ENCODE measurements around the gene CDC42BPA.

CDC42BPA gene

DNA sequence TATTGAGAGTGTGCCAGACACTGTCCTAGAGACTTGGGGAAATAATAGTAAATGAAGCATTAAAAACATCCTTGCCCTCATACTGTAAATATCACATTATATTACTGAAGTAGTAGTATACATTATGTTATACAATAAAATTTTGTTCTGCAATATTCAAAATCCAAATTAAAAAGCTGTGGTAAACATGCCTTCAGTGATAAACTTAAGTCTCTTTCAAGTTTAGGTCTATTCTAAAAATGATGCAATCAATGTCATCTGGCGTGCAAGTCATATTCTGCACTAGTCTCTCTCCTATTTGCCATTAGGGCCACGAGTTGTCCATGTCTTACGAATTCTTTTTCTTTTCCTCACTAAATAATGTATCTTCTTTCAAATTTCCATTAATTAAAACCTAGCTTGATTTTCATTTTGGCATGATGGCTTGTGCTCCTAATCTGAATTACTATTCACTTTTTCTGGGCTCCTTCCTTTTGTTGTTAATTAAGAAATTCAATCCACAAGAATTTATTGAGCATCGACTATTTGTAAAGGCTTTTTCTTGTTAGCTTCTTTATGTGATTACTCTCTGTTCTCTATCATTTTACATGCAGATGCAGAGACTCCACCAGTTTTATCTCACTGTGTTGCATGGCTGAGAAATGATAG is 247.5 kb downstream of the CDC42BPA start:
- no peak for TF ChIP-seq ZFX (IDR thresholded peaks at IDR 0.05; ENCODE audit: borderline replicate concordance)
- TF ChIP-seq, protein P1, sequence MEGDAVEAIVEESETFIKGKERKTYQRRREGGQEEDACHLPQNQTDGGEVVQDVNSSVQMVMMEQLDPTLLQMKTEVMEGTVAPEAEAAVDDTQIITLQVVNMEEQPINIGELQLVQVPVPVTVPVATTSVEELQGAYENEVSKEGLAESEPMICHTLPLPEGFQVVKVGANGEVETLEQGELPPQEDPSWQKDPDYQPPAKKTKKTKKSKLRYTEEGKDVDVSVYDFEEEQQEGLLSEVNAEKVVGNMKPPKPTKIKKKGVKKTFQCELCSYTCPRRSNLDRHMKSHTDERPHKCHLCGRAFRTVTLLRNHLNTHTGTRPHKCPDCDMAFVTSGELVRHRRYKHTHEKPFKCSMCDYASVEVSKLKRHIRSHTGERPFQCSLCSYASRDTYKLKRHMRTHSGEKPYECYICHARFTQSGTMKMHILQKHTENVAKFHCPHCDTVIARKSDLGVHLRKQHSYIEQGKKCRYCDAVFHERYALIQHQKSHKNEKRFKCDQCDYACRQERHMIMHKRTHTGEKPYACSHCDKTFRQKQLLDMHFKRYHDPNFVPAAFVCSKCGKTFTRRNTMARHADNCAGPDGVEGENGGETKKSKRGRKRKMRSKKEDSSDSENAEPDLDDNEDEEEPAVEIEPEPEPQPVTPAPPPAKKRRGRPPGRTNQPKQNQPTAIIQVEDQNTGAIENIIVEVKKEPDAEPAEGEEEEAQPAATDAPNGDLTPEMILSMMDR (IDR thresholded peaks at IDR 0.05): no peak
- H3K27ac ChIP-seq: no peak overlapping the region

- H3K27ac ChIP-seq: no peak overlapping the region
Measured at GRCh38 chr1:227069490-227069889, 248.8 kb downstream of the CDC42BPA start.

DNA sequence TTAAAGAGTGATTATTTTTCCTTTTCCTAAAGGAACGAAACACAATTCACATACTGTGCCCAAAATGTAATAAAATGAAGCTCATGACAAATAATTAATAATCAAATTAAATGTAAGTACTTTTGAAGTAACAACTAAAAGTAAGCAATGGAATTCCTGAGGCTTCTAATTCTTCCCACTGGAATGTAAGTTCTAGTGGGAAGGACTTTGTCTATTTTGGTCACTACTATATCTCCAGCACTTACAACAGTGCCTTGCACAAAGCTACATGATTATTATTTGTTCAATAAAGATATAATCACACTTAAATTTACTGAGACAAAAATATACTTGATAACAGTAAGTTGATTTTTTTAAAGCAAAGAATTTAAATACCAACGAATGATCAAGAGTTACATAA is 249.4 kb downstream of the CDC42BPA start:
- no peak overlapping the region for H3K27ac ChIP-seq
- TF ChIP-seq, protein P1 (IDR thresholded peaks at IDR 0.05): no peak
- TF ChIP-seq ZFX (IDR thresholded peaks at IDR 0.05; ENCODE audit: borderline replicate concordance): no peak

More at GRCh38 chr1:227069490-227069889, 248.8 kb downstream of the CDC42BPA start:
- TF ChIP-seq, protein P1 (IDR thresholded peaks at IDR 0.05): no peak
- no peak for TF ChIP-seq ZFX (IDR thresholded peaks at IDR 0.05; ENCODE audit: borderline replicate concordance)

DNA sequence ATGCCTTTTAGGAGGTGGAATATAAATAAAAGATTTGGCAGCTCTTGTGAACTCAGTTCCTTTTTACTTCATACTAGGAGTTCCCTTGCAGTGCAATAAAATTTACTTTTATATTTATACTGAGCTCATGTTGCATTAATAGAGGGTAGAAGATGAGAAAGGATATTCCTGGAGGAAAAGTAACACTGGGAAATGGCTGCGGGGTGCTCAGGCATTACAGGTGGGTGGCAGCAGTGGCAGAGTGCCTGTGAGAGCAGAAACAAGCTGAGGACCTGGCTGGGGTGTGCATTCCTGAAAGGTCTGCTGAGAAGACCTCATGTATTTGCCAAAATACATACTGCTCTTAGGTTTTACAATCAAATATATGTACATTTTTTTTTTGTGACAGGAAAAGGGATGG is 251.3 kb downstream of the CDC42BPA start:
- H3K27ac ChIP-seq: no peak overlapping the region
- TF ChIP-seq, protein P1 (IDR thresholded peaks at IDR 0.05): no peak
- no peak for TF ChIP-seq ZFX (IDR thresholded peaks at IDR 0.05; ENCODE audit: borderline replicate concordance)

DNA sequence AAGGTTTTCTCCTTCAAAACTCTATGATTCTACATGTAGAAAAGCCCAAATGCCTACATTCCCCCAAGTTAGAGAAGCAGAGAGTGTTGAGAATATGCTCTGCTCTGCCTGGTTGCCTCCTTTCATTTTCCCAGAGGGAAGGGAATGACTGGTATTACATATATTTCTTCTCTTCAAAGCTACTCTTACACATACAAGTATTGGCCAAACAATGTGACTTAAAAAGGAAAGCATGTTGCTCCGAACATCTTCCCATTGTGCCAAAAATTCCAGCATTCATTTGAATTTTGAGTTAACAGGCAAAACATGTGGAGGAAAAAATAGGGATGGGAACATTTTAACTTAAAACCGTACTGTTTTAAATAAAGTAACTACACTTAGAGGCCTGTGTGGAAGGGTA is 253.0 kb downstream of the CDC42BPA start:
- TF ChIP-seq, protein P1 (IDR thresholded peaks at IDR 0.05): no peak
- TF ChIP-seq ZFX (IDR thresholded peaks at IDR 0.05; ENCODE audit: borderline replicate concordance): no peak
- no peak overlapping the region for H3K27ac ChIP-seq

- TF ChIP-seq ZFX (IDR thresholded peaks at IDR 0.05; ENCODE audit: borderline replicate concordance): no peak
- TF ChIP-seq, protein P1 (IDR thresholded peaks at IDR 0.05): no peak
- H3K27ac ChIP-seq: no peak overlapping the region
Measured at GRCh38 chr1:227062306-227062705, 256.0 kb downstream of the CDC42BPA start.

- TF ChIP-seq ZFX (IDR thresholded peaks at IDR 0.05; ENCODE audit: borderline replicate concordance): no peak
- TF ChIP-seq, protein P1 (IDR thresholded peaks at IDR 0.05): no peak
Measured at GRCh38 chr1:227059076-227059475, 259.2 kb downstream of the CDC42BPA start.

More at GRCh38 chr1:227059076-227059475, 259.2 kb downstream of the CDC42BPA start:
- no peak overlapping the region for H3K27ac ChIP-seq

Measured in 22Rv1 (cell line).